Suprapubic skin (tissue), 4 donors: Measurements from ENCODE around the gene GRIN3B. TPM values are rescaled to one million over a fixed set of nuclear protein-coding genes. Genes with fewer than 3 reads are reported as not detected.
"Not testable (repeated sequence)": the region's sequence is repeated elsewhere in the genome, so short reads cannot be mapped to it uniquely, and the experiment has no call there.

Experiments used
- DNase-seq, 2 donors: peaks; one replicate each; pipeline ENCODE4 v3.0.0-alpha.2; 2019; ENCODE audit warnings: low spot score in 2 of 2
- H3K27ac ChIP-seq: fragments of 200-600 bp; sonication (generic); one replicate; pipeline ENCODE4 v1.5.1; 2019
- H3K27me3 ChIP-seq: fragments of 200-600 bp; sonication (generic); one replicate; pipeline ENCODE4 v1.5.1; 2019
- H3K36me3 ChIP-seq: fragments of 200-600 bp; sonication (generic); one replicate; pipeline ENCODE4 v1.5.1; 2019
- H3K4me1 ChIP-seq: fragments of 200-600 bp; sonication (generic); one replicate; pipeline ENCODE4 v1.5.1; 2019
- H3K4me3 ChIP-seq: fragments of 200-600 bp; sonication (generic); one replicate; pipeline ENCODE4 v1.5.1; 2019; ENCODE audit warnings: mild to moderate bottlenecking
- H3K9me3 ChIP-seq: fragments of 200-600 bp; sonication (generic); one replicate; pipeline ENCODE4 v1.5.1; 2019
- EP300 ChIP-seq: sonication (generic); formaldehyde crosslinking; IDR thresholded peaks from one replicate; pipeline ENCODE4 v1.6.1; 2017; ENCODE audit warnings: antibody characterized with exemption
- POLR2A ChIP-seq, 2 donors: fragments of 450-650 bp; IDR thresholded peaks; one replicate each; pipeline ENCODE4 v1.6.1; 2017; ENCODE audit warnings: antibody characterized with exemption in 2 of 2, mild to moderate bottlenecking in 2 of 2, moderate library complexity in 2 of 2
- POLR2AphosphoS5 ChIP-seq, 3 donors: sonication (generic); formaldehyde crosslinking; IDR thresholded peaks; one replicate each; pipeline ENCODE4 v1.6.1; 2017; ENCODE audit warnings: antibody characterized with exemption in 3 of 3
- WGBS: methylation state at CpG from one replicate; pipeline ENCODE4 v1.1.5; 2018; 5-methylcytosine and 5-hydroxymethylcytosine counted together
- total RNA-seq, 4 donors: library from RNA; depleted of rRNA; stranded (reverse); fragments of >200 nt; gene quantifications; one replicate each; pipeline ENCODE4 v1.1.0, GENCODE V29; 2016
- TF ChIP-seq, protein P1 (sequence below), 2 donors: fragments of 200-600 bp in 1 of 2; fragments of 450-650 bp in 1 of 2; sonication (generic) in 1 of 2; IDR thresholded peaks; one replicate each; pipeline ENCODE4 v1.5.1; 2016 to 2019; ENCODE audit warnings: antibody characterized with exemption in 2 of 2, mild to moderate bottlenecking in 1 of 2, moderate library complexity in 1 of 2

The GRIN3B gene
- total RNA-seq, 4 donors from 2014 or later: 0.13 to 1.1 TPM; not detected in 2

DNA sequence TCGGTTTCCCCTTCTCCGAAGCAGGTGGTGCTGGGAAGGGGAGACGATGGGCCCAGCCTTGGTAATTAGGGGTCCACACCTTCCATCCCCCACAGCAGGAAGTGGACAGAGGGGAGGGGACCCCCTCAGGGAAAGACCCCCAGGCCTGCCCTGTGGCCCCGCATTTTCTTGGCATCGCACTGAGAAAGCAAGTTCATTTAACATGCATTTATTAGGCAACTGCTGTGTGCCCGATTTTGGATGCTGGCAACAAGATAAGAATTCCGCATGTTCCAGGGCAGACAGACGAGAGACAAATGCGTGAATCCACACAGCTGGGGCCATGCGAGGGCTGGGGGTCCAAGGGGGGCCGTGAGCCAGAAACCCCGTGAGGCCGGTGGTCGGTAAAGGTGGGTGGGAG lies 45.9 kb upstream of the GRIN3B start:
- 80% methylated on average over 14 of the region's 14 CpGs for WGBS
- peak in 1 of 2 donors; percentile 53 for DNase-seq
- Histone ChIP-seq H3K4me1 (peaks cover 18% of the 10 kb centered on the region), H3K27me3 (no peaks in the 10 kb centered on the region), H3K4me3 (no peak overlapping the region), H3K9me3 (no peaks in the 10 kb centered on the region), H3K27ac (no peak overlapping the region), H3K36me3 (no peaks in the 10 kb centered on the region)
- TF ChIP-seq EP300: no peak
- TF ChIP-seq, protein P1, sequence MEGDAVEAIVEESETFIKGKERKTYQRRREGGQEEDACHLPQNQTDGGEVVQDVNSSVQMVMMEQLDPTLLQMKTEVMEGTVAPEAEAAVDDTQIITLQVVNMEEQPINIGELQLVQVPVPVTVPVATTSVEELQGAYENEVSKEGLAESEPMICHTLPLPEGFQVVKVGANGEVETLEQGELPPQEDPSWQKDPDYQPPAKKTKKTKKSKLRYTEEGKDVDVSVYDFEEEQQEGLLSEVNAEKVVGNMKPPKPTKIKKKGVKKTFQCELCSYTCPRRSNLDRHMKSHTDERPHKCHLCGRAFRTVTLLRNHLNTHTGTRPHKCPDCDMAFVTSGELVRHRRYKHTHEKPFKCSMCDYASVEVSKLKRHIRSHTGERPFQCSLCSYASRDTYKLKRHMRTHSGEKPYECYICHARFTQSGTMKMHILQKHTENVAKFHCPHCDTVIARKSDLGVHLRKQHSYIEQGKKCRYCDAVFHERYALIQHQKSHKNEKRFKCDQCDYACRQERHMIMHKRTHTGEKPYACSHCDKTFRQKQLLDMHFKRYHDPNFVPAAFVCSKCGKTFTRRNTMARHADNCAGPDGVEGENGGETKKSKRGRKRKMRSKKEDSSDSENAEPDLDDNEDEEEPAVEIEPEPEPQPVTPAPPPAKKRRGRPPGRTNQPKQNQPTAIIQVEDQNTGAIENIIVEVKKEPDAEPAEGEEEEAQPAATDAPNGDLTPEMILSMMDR (IDR thresholded peaks at IDR 0.05): no peak

DNA sequence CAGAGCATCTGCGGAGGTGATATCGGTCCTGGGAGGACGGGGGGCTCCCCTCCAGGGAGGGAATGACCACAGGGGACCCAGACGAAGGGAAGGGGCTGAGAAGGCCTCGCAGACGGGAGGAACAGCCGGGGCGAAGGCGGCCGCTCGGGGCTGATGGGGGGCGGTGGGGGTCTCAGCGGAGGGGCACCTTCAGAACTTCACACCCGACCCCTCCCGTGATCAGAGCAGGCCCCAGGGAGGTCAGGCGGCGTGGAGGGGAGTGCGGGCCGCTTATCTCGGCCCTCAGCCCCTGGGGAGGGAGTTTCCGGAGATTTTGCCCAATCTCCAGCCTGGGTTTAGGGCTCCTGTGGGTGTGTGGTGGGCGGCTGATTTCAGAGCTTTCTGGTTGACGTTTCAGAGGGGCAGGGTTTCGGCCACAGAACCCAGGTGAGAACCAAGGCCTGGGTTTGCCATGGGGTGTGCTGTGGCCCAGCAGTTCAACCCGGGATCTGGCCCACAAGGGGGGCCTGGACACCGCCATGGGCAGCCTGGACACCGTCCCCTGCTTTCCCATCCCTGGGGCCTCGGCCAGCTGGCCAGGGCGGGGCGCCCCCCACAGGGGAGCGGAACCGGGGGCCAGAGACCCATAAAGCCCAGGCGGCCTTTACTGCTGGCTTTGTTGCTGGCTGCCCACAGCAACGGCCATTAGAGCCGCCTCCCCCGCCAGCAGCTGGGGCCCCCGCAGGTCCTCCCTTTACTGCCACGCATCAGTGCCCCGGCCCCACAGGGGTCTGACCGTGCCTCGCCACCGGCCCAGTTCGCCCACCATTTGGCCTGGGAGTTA lies 45.3 kb upstream of the GRIN3B start:
- Histone ChIP-seq H3K27ac (no peak overlapping the region), H3K27me3 (no peaks in the 10 kb centered on the region), H3K4me3 (no peak overlapping the region), H3K36me3 (no peaks in the 10 kb centered on the region), H3K4me1 (peaks cover 18% of the 10 kb centered on the region), H3K9me3 (no peaks in the 10 kb centered on the region)
- DNase-seq: peak in 1 of 2 donors; percentile 51
- TF ChIP-seq, protein P1 (IDR thresholded peaks at IDR 0.05): no peak
- TF ChIP-seq EP300: no peak
- no peak for TF ChIP-seq POLR2A (IDR thresholded peaks at IDR 0.05)
- no peak for TF ChIP-seq POLR2AphosphoS5 (IDR thresholded peaks at IDR 0.05)
- WGBS: 86% methylated on average over 22 of the region's 43 CpGs

DNA sequence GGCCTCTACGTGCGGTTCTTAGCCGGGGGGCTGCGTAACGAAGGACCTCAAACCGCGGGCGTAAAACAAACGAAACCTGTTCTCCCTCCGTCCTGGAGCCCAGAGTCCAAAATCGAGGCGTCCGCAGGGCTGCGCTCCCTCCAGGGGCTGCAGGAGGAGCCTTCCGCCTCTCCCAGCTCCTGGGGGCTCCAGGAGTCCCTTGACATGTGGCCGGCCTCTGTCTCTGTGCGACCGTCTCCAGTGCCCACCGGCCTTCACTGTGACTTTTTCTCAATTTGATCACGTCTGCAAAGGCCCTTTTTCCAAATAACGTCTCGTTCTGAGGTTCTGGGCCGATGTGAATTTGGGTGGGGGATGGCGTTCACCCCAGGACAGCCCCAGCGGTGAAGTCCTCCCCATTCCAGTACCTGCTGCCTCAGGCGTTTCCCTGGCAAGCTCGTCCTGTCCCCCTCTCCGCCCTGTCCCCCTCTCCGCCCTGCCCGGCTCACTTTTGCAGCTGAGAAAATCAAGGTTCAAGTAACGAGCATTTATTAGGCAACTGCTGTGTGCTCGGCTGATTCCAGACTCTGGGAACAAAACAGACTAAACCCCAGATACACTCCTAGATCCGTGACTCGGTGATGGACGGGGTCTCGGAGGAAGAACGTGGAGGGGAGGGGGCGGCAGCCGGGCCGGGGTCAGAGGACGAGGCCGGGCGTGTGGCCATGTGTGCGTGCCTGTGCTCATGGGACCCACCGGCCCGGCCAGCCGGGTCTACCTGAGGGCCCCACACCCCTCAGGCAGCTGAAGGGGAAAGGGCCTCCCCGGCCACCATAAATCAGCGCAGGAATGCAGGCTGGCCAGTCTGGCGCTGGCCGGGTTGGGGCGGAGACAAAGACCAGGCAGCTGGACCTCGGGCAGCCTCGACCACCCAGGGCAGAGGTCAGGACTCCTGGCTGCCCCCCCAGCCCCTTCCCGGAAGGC lies 44.1 kb upstream of the GRIN3B start:
- peak in 1 of 2 donors; percentile 50 for DNase-seq
- Histone ChIP-seq H3K36me3 (no peaks in the 10 kb centered on the region), H3K4me3 (no peak overlapping the region), H3K27ac (no peak overlapping the region), H3K4me1 (peaks cover 18% of the 10 kb centered on the region), H3K27me3 (no peaks in the 10 kb centered on the region), H3K9me3 (no peaks in the 10 kb centered on the region)
- WGBS: 89% methylated on average over 48 of the region's 55 CpGs
- TF ChIP-seq EP300 (no peak), POLR2A (IDR thresholded peaks at IDR 0.05) (no peak), POLR2AphosphoS5 (IDR thresholded peaks at IDR 0.05) (no peak)
- TF ChIP-seq, protein P1 (IDR thresholded peaks at IDR 0.05): no peak

DNA sequence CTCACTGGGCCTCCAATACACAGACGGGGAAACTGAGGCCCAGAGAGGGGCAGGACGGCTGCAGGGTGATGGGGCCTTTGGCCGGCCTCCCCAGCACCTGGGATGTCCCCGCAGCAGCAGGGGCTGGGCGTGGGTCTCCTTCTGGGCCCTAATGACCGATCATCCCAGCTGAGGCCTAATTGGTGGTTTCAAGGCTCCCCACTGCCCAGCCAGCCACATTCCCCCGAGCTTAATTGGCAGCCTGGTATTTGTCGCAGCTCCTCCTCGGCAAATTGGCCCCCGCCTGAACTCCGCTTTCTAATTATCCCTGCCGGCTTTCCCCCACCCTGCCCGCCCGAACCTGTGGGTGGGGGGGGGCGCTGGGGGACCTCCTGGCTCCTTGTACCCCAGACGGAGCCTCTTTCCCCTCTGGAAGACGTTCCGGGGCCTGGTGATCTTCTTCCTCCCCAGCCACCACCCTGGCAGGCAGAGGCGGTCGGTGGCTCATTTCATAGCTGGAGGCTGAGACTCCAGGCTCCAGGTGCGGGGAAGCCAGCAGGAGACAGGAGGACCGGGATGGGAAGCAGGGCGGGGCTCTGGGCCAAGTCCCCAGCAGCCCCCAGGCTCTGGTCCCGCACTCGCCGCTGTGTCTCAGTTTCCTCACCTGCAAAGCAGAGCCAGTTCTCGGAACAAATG lies 43.3 kb upstream of the GRIN3B start:
- 48% methylated on average over 13 of the region's 27 CpGs for WGBS
- DNase-seq: no peak
- Histone ChIP-seq H3K27ac (no peak overlapping the region), H3K4me3 (no peak overlapping the region), H3K9me3 (no peaks in the 10 kb centered on the region), H3K27me3 (no peaks in the 10 kb centered on the region), H3K4me1 (peaks cover 18% of the 10 kb centered on the region), H3K36me3 (no peaks in the 10 kb centered on the region)
- TF ChIP-seq EP300 (no peak), POLR2AphosphoS5 (IDR thresholded peaks at IDR 0.05) (no peak), POLR2A (IDR thresholded peaks at IDR 0.05) (no peak)
- TF ChIP-seq, protein P1 (IDR thresholded peaks at IDR 0.05): no peak

DNA sequence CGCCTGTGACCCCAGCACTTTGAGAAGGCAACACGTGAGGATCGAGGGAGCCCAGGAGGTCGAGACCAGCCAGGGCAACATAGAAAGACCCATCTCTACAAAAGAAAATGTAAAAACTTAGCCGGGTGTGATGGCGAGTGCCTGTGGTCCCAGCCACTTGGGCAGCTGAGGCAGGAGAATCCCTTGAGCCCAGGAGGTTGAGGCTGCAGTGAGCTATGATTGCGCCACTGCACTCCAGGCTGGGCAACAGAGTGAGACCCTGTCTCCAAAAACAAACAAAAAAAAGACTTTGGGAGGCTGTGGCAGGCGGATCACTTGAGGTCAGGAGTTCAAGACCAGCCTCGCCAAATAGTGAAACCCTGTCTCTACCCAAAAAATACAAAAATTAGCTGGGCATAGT lies 42.6 kb upstream of the GRIN3B start:
- DNase-seq, H3K36me3 ChIP-seq, H3K27ac ChIP-seq, H3K9me3 ChIP-seq, H3K4me3 ChIP-seq, H3K27me3 ChIP-seq: not testable (repeated sequence)
- H3K4me1 ChIP-seq: peaks cover 16% of the 10 kb centered on the region
- WGBS: 88% methylated on average over 9 of the region's 9 CpGs
